Muscle of back (tissue), 11 donors: ENCODE measurements around the gene NCKIPSD. TPM values are rescaled to one million over a fixed set of nuclear protein-coding genes. Genes with fewer than 3 reads are reported as not detected.

ENCODE experiments used
- DNase-seq, 3 donors: peaks; one replicate each; pipeline versions ENCODE4 v3.0.0 to v3.0.0-alpha.2; 2013
- polyA plus RNA-seq, 10 donors: library from polyadenylated mRNA; unstranded; fragments of 120-200 nt; gene quantifications; one replicate each; pipeline ENCODE4 v1.2.1, GENCODE V29; 2013; ENCODE audit not compliant: insufficient read length in 10 of 10

Gene NCKIPSD
- polyA plus RNA-seq, 10 donors: 5.9 to 11.2 (median 7.8) TPM

DNA sequence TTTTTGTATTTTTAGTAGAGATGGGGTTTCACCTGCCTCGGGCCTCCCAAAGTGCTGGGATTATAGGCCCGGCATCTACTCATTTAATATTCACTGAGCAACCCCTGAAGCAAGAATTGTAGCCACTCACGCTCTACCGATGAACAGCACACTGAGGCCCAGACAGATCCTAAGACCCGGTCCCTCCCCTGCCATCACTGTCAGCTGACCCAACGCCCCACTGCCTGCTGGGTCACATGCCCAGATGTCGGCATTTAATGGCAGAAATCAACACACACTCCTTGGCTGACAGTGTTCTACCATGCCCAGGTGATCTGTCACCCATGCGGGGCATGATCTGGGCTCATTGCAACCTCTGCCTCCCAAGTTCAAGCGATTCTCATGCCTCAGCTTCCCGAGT is 60.9 kb downstream of the NCKIPSD start:
- DNase-seq: no peak

DNA sequence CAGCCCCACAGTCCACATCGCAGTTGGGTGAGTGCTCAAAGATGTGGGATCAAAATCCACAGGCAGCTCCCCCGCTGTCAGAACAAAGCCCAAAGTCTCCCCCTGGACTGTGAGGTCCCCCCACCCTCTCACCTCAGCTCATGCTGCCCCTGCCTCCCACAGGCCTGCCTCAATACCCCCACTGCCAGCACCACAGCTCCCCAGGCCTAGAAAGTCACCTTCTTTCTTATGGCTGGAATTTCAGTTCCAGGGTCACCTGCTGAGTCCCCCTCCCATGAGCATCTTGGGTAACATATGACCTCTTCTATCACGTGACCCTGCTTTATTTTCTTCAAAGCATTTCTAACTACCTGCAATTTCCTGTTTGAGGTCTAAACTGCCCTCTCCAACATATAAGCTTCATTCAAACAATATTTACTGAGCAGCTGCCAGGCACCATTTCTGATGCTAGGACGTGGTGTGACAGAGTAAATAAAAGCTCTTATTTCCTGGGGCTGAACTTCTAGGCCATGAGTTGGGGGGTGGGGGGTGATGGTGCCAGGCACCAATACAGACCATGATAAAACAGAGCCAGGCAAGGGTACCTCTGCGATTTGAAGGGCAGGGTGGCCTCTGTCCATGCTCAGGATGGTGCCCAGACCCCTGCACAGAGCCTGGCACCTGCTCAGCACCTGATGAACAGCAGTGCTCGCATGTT is 61.7 kb downstream of the NCKIPSD start:
- DNase-seq: no peak

Other genes starting within 250 kb of the NCKIPSD start
- 10 to 100 TPM in 8 of 10 donors, 1 to 10 TPM in 2; 9.2 to 15.2 (median 11.3) TPM for gene CCDC51, start 245.8 kb downstream of the NCKIPSD start, polyA plus RNA-seq
- 100 to 1,000 TPM; 146 to 239 (median 178) TPM for gene TMA7, start 245.7 kb downstream of the NCKIPSD start, polyA plus RNA-seq
- gene ATRIP, start 239.2 kb downstream of the NCKIPSD start, polyA plus RNA-seq: 1 to 10 TPM; 6.4 to 9.8 (median 7.9) TPM
- 10 to 100 TPM; 54.3 to 89.5 (median 70.3) TPM for gene SHISA5, start 181.7 kb downstream of the NCKIPSD start, polyA plus RNA-seq
- 1 to 10 TPM; 3.1 to 5.6 (median 4.5) TPM for gene PFKFB4, start 129.1 kb downstream of the NCKIPSD start, polyA plus RNA-seq
- gene UCN2, start 122.1 kb downstream of the NCKIPSD start, polyA plus RNA-seq: 1 to 10 TPM in 1 of 10 donors, under 1 TPM in 3, not detected in 6; 0.16 to 1.1 (median 0.49) TPM
- gene COL7A1, start 90.6 kb downstream of the NCKIPSD start, polyA plus RNA-seq: 10 to 100 TPM in 3 of 10 donors, 1 to 10 TPM in 7; 3.2 to 54.8 (median 5.4) TPM
- gene UQCRC1, start 76.3 kb downstream of the NCKIPSD start, polyA plus RNA-seq: 100 to 1,000 TPM; 161 to 187 (median 177) TPM
- not detected for gene TMEM89, start 64.1 kb downstream of the NCKIPSD start, polyA plus RNA-seq
- gene SLC26A6, start 50.5 kb downstream of the NCKIPSD start, polyA plus RNA-seq: 10 to 100 TPM in 3 of 10 donors, 1 to 10 TPM in 7; 6.2 to 14.1 (median 8.5) TPM
- 1 to 10 TPM in 1 of 10 donors, under 1 TPM in 9; 0.35 to 1.2 (median 0.66) TPM for gene CELSR3, start 23.0 kb downstream of the NCKIPSD start, polyA plus RNA-seq
- gene IP6K2, start 31.3 kb upstream of the NCKIPSD start, polyA plus RNA-seq: 100 to 1,000 TPM in 1 of 10 donors, 10 to 100 TPM in 9; 57.4 to 114 (median 77.8) TPM
- gene PRKAR2A, start 162.0 kb upstream of the NCKIPSD start, polyA plus RNA-seq: 10 to 100 TPM; 30.2 to 47.0 (median 38.9) TPM
- 10 to 100 TPM; 13.1 to 20.8 (median 16.0) TPM for gene SLC25A20, start 213.0 kb upstream of the NCKIPSD start, polyA plus RNA-seq
- gene ARIH2, start 232.9 kb upstream of the NCKIPSD start, polyA plus RNA-seq: 10 to 100 TPM; 40.0 to 69.3 (median 56.1) TPM